Left ventricle myocardium inferior (tissue), 1 donor: Measurements from ENCODE around the gene PBX4. TPM values are rescaled to one million over a fixed set of nuclear protein-coding genes. Genes with fewer than 3 reads are reported as not detected.

Experiments
- DNase-seq: peaks from one replicate; pipeline ENCODE4 v3.0.0-alpha.2; 2020
- H3K27ac ChIP-seq: fragments of 200-600 bp; replicated peaks from 2 replicates; pipeline ENCODE4 v1.8.0; 2021
- H3K27me3 ChIP-seq: fragments of 200-600 bp; 2 replicates; pipeline ENCODE4 v1.8.0; 2021; ENCODE audit warnings: low read depth
- H3K36me3 ChIP-seq: fragments of 200-600 bp; 2 replicates; pipeline ENCODE4 v1.8.0; 2021
- H3K4me1 ChIP-seq: fragments of 200-600 bp; 2 replicates; pipeline ENCODE4 v1.8.0; 2021
- H3K4me3 ChIP-seq: fragments of 200-600 bp; 2 replicates; pipeline ENCODE4 v1.8.0; 2021; ENCODE audit warnings: mild to moderate bottlenecking, moderate library complexity
- H3K9me3 ChIP-seq: fragments of 200-600 bp; replicated peaks from 2 replicates; pipeline ENCODE4 v1.8.0; 2021
- CTCF ChIP-seq: fragments of 200-600 bp; IDR thresholded peaks from 2 replicates; pipeline ENCODE4 v1.8.0; 2021; ENCODE audit warnings: antibody characterized with exemption, mild to moderate bottlenecking, borderline replicate concordance
- intact Hi-C: fragments of 100-400 bp; cut with micrococcal nuclease; formaldehyde crosslinking; loops from one replicate; pipeline ENCODE4 v1.11.0; 2022
- total RNA-seq: library from RNA; stranded (reverse); fragmentation: NEBNext Ultra II Directional; extraction: Animal tissue kit (Norgen Biotek cat#: 25700); gene quantifications from one replicate; pipeline ENCODE4 v1.2.1, GENCODE V29; 2021
- donor health status: DM: no; HTN: yes; CAD: no; lungs with severe emphysema.

The PBX4 gene
- total RNA-seq, 1 donor from 2014 or later: not detected

- Histone ChIP-seq H3K9me3 (no peaks in the 10 kb centered on the region), H3K4me1 (peaks cover 12% of the 10 kb centered on the region), H3K36me3 (peaks cover 11% of the 10 kb centered on the region), H3K4me3 (no peak overlapping the region), H3K27me3 (peaks cover 19% of the 10 kb centered on the region), H3K27ac (no peak overlapping the region)
- intact Hi-C loops: no loop called here
- no peak for TF ChIP-seq CTCF
- no peak for DNase-seq
Observed at GRCh38 chr19:19632661-19633060, 14.2 kb upstream of the PBX4 start.

GRCh38 chr19:19631346-19631745, 12.9 kb upstream of the PBX4 start:
- peaks cover 26% of the 10 kb centered on the region for H3K27me3 ChIP-seq
- no peak for TF ChIP-seq CTCF
- H3K4me3 ChIP-seq: no peak overlapping the region
- H3K36me3 ChIP-seq: peaks cover 11% of the 10 kb centered on the region
- H3K27ac ChIP-seq: no peak overlapping the region
- intact Hi-C loops: no loop called here
- H3K4me1 ChIP-seq: peaks cover 16% of the 10 kb centered on the region
- DNase-seq: no peak
- H3K9me3 ChIP-seq: no peaks in the 10 kb centered on the region

GRCh38 chr19:19630426-19630825, 11.9 kb upstream of the PBX4 start:
- intact Hi-C loops: no loop called here
- TF ChIP-seq CTCF: no peak
- no peak overlapping the region for H3K4me3 ChIP-seq
- H3K4me1 ChIP-seq: peaks cover 16% of the 10 kb centered on the region
- no peak for DNase-seq
- H3K36me3 ChIP-seq: peaks cover 8% of the 10 kb centered on the region
- H3K27me3 ChIP-seq: peaks cover 32% of the 10 kb centered on the region
- H3K27ac ChIP-seq: no peak overlapping the region
- no peaks in the 10 kb centered on the region for H3K9me3 ChIP-seq

- peaks cover 32% of the 10 kb centered on the region for H3K27me3 ChIP-seq
- intact Hi-C loops: no loop called here
- H3K4me3 ChIP-seq: no peak overlapping the region
- DNase-seq: no peak
- H3K4me1 ChIP-seq: peaks cover 16% of the 10 kb centered on the region
- H3K27ac ChIP-seq: no peak overlapping the region
- no peak for TF ChIP-seq CTCF
- no peaks in the 10 kb centered on the region for H3K9me3 ChIP-seq
- peaks cover 6% of the 10 kb centered on the region for H3K36me3 ChIP-seq
Observed at GRCh38 chr19:19630062-19630414, 11.6 kb upstream of the PBX4 start.

GRCh38 chr19:19628501-19629134, 10.1 kb upstream of the PBX4 start:
- Histone ChIP-seq H3K27ac (no peak overlapping the region), H3K27me3 (peaks cover 32% of the 10 kb centered on the region), H3K9me3 (no peaks in the 10 kb centered on the region), H3K4me3 (peak overlapping the region; percentile 62), H3K36me3 (no peaks in the 10 kb centered on the region), H3K4me1 (peaks cover 16% of the 10 kb centered on the region)
- intact Hi-C loops: no loop called here
- TF ChIP-seq CTCF: no peak
- no peak for DNase-seq
